Measurements from ENCODE around the gene HSPB9.
"Not testable (repeated sequence)": the region's sequence is repeated elsewhere in the genome, so short reads cannot be mapped to it uniquely, and the experiment has no call there.

The HSPB9 gene

GRCh38 chr17:42120161-42120769 is 2.3 kb upstream of the HSPB9 start:
- no peak for DNase-seq (ENCODE audit: low read depth)

GRCh38 chr17:42120770-42121769 is 1.5 kb upstream of the HSPB9 start, which contains the start of gene KAT2A:
KAT2A (minus strand) TSS chr17:42121367; CDS start chr17:42121304, 63 bp downstream.
- peak; percentile 80 for DNase-seq (ENCODE audit: low read depth)

- DNase-seq (ENCODE audit: low read depth) = no peak
Measured at GRCh38 chr17:42124256-42124655, 1.7 kb downstream of the HSPB9 start.

GRCh38 chr17:42125565-42125964 is 3.0 kb downstream of the HSPB9 start:
- no peak for DNase-seq (ENCODE audit: low read depth)

GRCh38 chr17:42126836-42127235 is 4.2 kb downstream of the HSPB9 start:
- DNase-seq (ENCODE audit: low read depth) = no peak

GRCh38 chr17:42127414-42127813 is 4.8 kb downstream of the HSPB9 start:
- no peak for DNase-seq (ENCODE audit: low read depth)

- DNase-seq (ENCODE audit: low read depth) = no peak
Measured at GRCh38 chr17:42129109-42129837, 6.7 kb downstream of the HSPB9 start.

GRCh38 chr17:42130310-42130936 is 7.8 kb downstream of the HSPB9 start:
- no peak for DNase-seq (ENCODE audit: low read depth)

GRCh38 chr17:42131232-42131631 is 8.6 kb downstream of the HSPB9 start:
- DNase-seq (ENCODE audit: low read depth) = no peak

- no peak for DNase-seq (ENCODE audit: low read depth)
Measured at GRCh38 chr17:42131981-42132432, 9.4 kb downstream of the HSPB9 start.

- DNase-seq (ENCODE audit: low read depth) = peak; percentile 34
Measured at GRCh38 chr17:42132941-42133340, 10.3 kb downstream of the HSPB9 start.

GRCh38 chr17:42133461-42134041 is 10.9 kb downstream of the HSPB9 start:
- no peak for DNase-seq (ENCODE audit: low read depth)

GRCh38 chr17:42135151-42135550 is 12.5 kb downstream of the HSPB9 start:
- DNase-seq (ENCODE audit: low read depth) = no peak

- no peak for DNase-seq (ENCODE audit: low read depth)
Measured at GRCh38 chr17:42135664-42136653, 13.4 kb downstream of the HSPB9 start.

GRCh38 chr17:42136654-42137051 is 14.0 kb downstream of the HSPB9 start:
- no peak for DNase-seq (ENCODE audit: low read depth)

GRCh38 chr17:42138749-42139492 is 16.3 kb downstream of the HSPB9 start:
- DNase-seq (ENCODE audit: low read depth) = no peak

GRCh38 chr17:42140690-42141089 is 18.1 kb downstream of the HSPB9 start:
- not testable (repeated sequence) for DNase-seq (ENCODE audit: low read depth)

GRCh38 chr17:42141382-42141781 is 18.8 kb downstream of the HSPB9 start:
- no peak for DNase-seq (ENCODE audit: low read depth)

- DNase-seq (ENCODE audit: low read depth) = no peak
Measured at GRCh38 chr17:42142371-42142896, 19.8 kb downstream of the HSPB9 start.

Measured in activated T-cell treated with anti-CD3 and anti-CD28 coated beads for 48 hours (primary cell).